Loucy (cell line): ENCODE results near the gene LENG9.
"Not testable (repeated sequence)": the region's sequence is repeated elsewhere in the genome, so short reads cannot be mapped to it uniquely, and the experiment has no call there.

ENCODE experiments used
- H2AFZ ChIP-seq: fragments of 200-600 bp; sonication (generic); 2 replicates; pipeline ENCODE4 v1.6.0; 2016; ENCODE audit warnings: antibody characterized with exemption, mild to moderate bottlenecking, low read length, moderate library complexity
- H3F3A ChIP-seq: fragments of 200-600 bp; 2 replicates; pipeline ENCODE4 v1.6.0; 2016; ENCODE audit warnings: antibody characterized with exemption, low read depth, mild to moderate bottlenecking
- H3K27me3 ChIP-seq: fragments of 200-600 bp; sonication (generic); 2 replicates; pipeline ENCODE4 v1.6.1; 2014; ENCODE audit warnings: low read length, mild to moderate bottlenecking; ENCODE audit not compliant: insufficient read depth, poor library complexity, severe bottlenecking
- H3K36me3 ChIP-seq: fragments of 200-600 bp; sonication (generic); 2 replicates; pipeline ENCODE4 v1.6.1; 2016; ENCODE audit warnings: low read length; ENCODE audit not compliant: insufficient read depth
- H3K4me1 ChIP-seq: fragments of 200-600 bp; sonication (generic); 2 replicates; pipeline ENCODE4 v1.5.1; 2014; ENCODE audit warnings: low read length, mild to moderate bottlenecking; ENCODE audit not compliant: insufficient read depth, poor library complexity, severe bottlenecking
- H3K4me2 ChIP-seq: fragments of 200-600 bp; sonication (generic); 2 replicates; pipeline ENCODE4 v1.6.0; 2014; ENCODE audit warnings: antibody characterized with exemption, low read length, low read depth, mild to moderate bottlenecking; ENCODE audit not compliant: poor library complexity, severe bottlenecking
- H3K4me3 ChIP-seq: fragments of 200-600 bp; sonication (generic); 2 replicates; pipeline ENCODE4 v1.5.1; 2014; ENCODE audit warnings: low read length, mild to moderate bottlenecking, mixed read lengths; ENCODE audit not compliant: poor library complexity, severe bottlenecking
- H3K79me2 ChIP-seq: fragments of 200-600 bp; sonication (generic); 2 replicates; pipeline ENCODE4 v1.6.1; 2014; ENCODE audit warnings: low read length; ENCODE audit not compliant: insufficient read depth
- H3K9ac ChIP-seq: fragments of 200-600 bp; sonication (generic); 2 replicates; pipeline ENCODE4 v1.6.0; 2014; ENCODE audit warnings: mild to moderate bottlenecking, low read depth, low read length, moderate library complexity; ENCODE audit not compliant: poor library complexity, severe bottlenecking
- H3K9me2 ChIP-seq: fragments of 200-600 bp; sonication (generic); replicated peaks from 2 replicates; pipeline ENCODE4 v1.6.1; 2016; ENCODE audit warnings: low read depth, low read length, mixed read lengths
- H3K9me3 ChIP-seq: fragments of 200-600 bp; sonication (generic); 2 replicates; pipeline ENCODE4 v1.6.1; 2014; ENCODE audit warnings: mild to moderate bottlenecking, antibody characterized with exemption, low read length, low read depth; ENCODE audit not compliant: insufficient read depth
- H4K20me1 ChIP-seq: fragments of 200-600 bp; sonication (generic); 2 replicates; pipeline ENCODE4 v1.6.0; 2014; ENCODE audit warnings: antibody characterized with exemption, low read length, mild to moderate bottlenecking; ENCODE audit not compliant: insufficient read depth, poor library complexity, severe bottlenecking
- EZH2phosphoT487 ChIP-seq: fragments of 200-600 bp; IDR thresholded peaks from 2 replicates; pipeline ENCODE4 v1.6.1; 2018; ENCODE audit warnings: antibody characterized with exemption, mild to moderate bottlenecking, moderate library complexity, borderline replicate concordance
- TF ChIP-seq, protein P1 (sequence below): fragments of 200-600 bp; sonication (generic); conservative IDR thresholded peaks from 2 replicates; pipeline ENCODE4 v1.5.1; 2014; ENCODE audit warnings: mild to moderate bottlenecking, antibody characterized with exemption, low read length

LENG9 gene

GRCh38 chr19:54463531-54464043 is at the start of gene LENG9:
Gene LENG9 (minus strand): TSS chr19:54463778. CDS start chr19:54463526, 252 bp downstream.
- Histone ChIP-seq H3K36me3 (peaks cover 25% of the 10 kb centered on the region; the same call in 1 of the 2 replicates), H3K4me3 (peak within 1 kb of the TSS; percentile 100), H4K20me1 (peaks cover 23% of the 10 kb centered on the region), H3K9me2 (no peaks in the 10 kb centered on the region), H3F3A (peaks cover 5% of the 10 kb centered on the region; the same call in 1 of the 2 replicates), H3K4me1 (peaks cover 8% of the 10 kb centered on the region), H3K9me3 (no peaks in the 10 kb centered on the region), H2AFZ (peak within 1 kb of the TSS; percentile 97), H3K79me2 (no peaks in the 10 kb centered on the region), H3K4me2 (peak within 1 kb of the TSS; percentile 100), H3K27me3 (no peaks in the 10 kb centered on the region), H3K9ac (peak within 1 kb of the TSS; percentile 83)
- TF ChIP-seq, protein P1, sequence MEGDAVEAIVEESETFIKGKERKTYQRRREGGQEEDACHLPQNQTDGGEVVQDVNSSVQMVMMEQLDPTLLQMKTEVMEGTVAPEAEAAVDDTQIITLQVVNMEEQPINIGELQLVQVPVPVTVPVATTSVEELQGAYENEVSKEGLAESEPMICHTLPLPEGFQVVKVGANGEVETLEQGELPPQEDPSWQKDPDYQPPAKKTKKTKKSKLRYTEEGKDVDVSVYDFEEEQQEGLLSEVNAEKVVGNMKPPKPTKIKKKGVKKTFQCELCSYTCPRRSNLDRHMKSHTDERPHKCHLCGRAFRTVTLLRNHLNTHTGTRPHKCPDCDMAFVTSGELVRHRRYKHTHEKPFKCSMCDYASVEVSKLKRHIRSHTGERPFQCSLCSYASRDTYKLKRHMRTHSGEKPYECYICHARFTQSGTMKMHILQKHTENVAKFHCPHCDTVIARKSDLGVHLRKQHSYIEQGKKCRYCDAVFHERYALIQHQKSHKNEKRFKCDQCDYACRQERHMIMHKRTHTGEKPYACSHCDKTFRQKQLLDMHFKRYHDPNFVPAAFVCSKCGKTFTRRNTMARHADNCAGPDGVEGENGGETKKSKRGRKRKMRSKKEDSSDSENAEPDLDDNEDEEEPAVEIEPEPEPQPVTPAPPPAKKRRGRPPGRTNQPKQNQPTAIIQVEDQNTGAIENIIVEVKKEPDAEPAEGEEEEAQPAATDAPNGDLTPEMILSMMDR, result no peak
- no peak for TF ChIP-seq EZH2phosphoT487

GRCh38 chr19:54509200-54509940 is 45.8 kb upstream of the LENG9 start:
- not testable (repeated sequence) for H3K36me3 ChIP-seq, H3K4me3 ChIP-seq, H4K20me1 ChIP-seq, H3K9me2 ChIP-seq, H3K4me2 ChIP-seq, H3K9ac ChIP-seq, H2AFZ ChIP-seq, H3K27me3 ChIP-seq, H3K79me2 ChIP-seq, H3F3A ChIP-seq, H3K9me3 ChIP-seq, H3K4me1 ChIP-seq

- not testable (repeated sequence) for H3K9me2 ChIP-seq, H3K36me3 ChIP-seq, H3K4me3 ChIP-seq, H3K27me3 ChIP-seq, H3K9me3 ChIP-seq, H3F3A ChIP-seq, H2AFZ ChIP-seq, H3K4me1 ChIP-seq, H4K20me1 ChIP-seq, H3K79me2 ChIP-seq, H3K9ac ChIP-seq
- H3K4me2 ChIP-seq, result peak overlapping the region; percentile 27
Observed at GRCh38 chr19:54508487-54508886, 44.9 kb upstream of the LENG9 start.

- Histone ChIP-seq H3K79me2 (no peaks in the 10 kb centered on the region; the same call in 1 of the 2 replicates), H3K4me2 (no peak overlapping the region), H3K4me1 (peaks cover 12% of the 10 kb centered on the region), H3K9me3 (no peaks in the 10 kb centered on the region), H3K27me3 (no peaks in the 10 kb centered on the region), H3K4me3 (no peak overlapping the region), H3K36me3 (no peaks in the 10 kb centered on the region), H3K9me2 (no peaks in the 10 kb centered on the region), H3K9ac (no peak overlapping the region), H4K20me1 (no peaks in the 10 kb centered on the region), H2AFZ (no peak overlapping the region), H3F3A (no peaks in the 10 kb centered on the region)
- TF ChIP-seq EZH2phosphoT487, result no peak
- TF ChIP-seq, protein P1, result no peak
Observed at GRCh38 chr19:54507824-54508223, 44.2 kb upstream of the LENG9 start.

GRCh38 chr19:54507038-54507717 is 43.6 kb upstream of the LENG9 start:
- not testable (repeated sequence) for H3K4me2 ChIP-seq, H3K27me3 ChIP-seq, H4K20me1 ChIP-seq

More at GRCh38 chr19:54507038-54507717, 43.6 kb upstream of the LENG9 start:
- not testable (repeated sequence) for H3K9me2 ChIP-seq, H3K36me3 ChIP-seq, H3K9ac ChIP-seq, H3F3A ChIP-seq, H2AFZ ChIP-seq, H3K79me2 ChIP-seq, H3K4me3 ChIP-seq, H3K9me3 ChIP-seq
- H3K4me1 ChIP-seq, result peaks cover 18% of the 10 kb centered on the region
